GM12878 (cell line): Measurements from ENCODE around the gene MOG. TPM values are rescaled to one million over a fixed set of nuclear protein-coding genes. Genes with fewer than 3 reads are reported as not detected.
A peak's percentile ranks its signal among the peaks of the same experiment; 100 is the strongest.

Experiments
- ATAC-seq: fragments of 200-7000 bp; cut with Tn5 transposase; 3 replicates; pipeline ENCODE4 v1.9.1; 2020; ENCODE audit warnings: mild to moderate bottlenecking, moderate library complexity
- BruUV-seq: library from RNA; stranded (reverse); fragments of 400-500 nt; replicated peaks from 2 replicates; lab custom pipeline; 2021; lab: Mats Ljungman, UMichigan
- CTCF ChIA-PET: fragments of 300-600 bp; sonication (Branson Sonifier 250); formaldehyde crosslinking; extraction: SDS; loops from one replicate; lab custom pipeline; 2021; ENCODE audit warnings: inconsistent platforms; lab: Yijun Ruan, JAX
- POLR2A ChIA-PET: fragments of 350-600 bp; formaldehyde crosslinking; extraction: SDS; loops from one replicate; lab custom pipeline; 2021; ENCODE audit warnings: inconsistent platforms; lab: Charles Lee
- RAD21 ChIA-PET: fragments of 300-600 bp; sonication (Branson Sonifier 250); formaldehyde crosslinking; loops from one replicate; lab custom pipeline; 2023; ENCODE audit warnings: antibody characterized with exemption; ENCODE audit not compliant: unreplicated experiment; lab: Charles Lee
- SMC1A ChIA-PET: fragments of 300-600 bp; sonication (Branson Sonifier 250); formaldehyde crosslinking; loops from one replicate; lab custom pipeline; 2023; ENCODE audit not compliant: unreplicated experiment, uncharacterized antibody; lab: Charles Lee
- DNase-seq: peaks from one replicate; pipeline ENCODE4 v3.0.0-alpha.2; 2011; ENCODE audit warnings: low read depth, low spot score
- FAIRE-seq: peaks from 3 replicates; lab custom pipeline; 2011; peaks lifted over from hg19 to GRCh38; lab: Jason Lieb, UNC
- H2AFZ ChIP-seq: 2 replicates; pipeline ENCODE4 v1.6.0; 2011; ENCODE audit warnings: low read depth, low read length, control low read depth; ENCODE audit not compliant: control insufficient read depth
- H3K27ac ChIP-seq: 2 replicates; pipeline ENCODE4 v1.5.1; 2011; ENCODE audit warnings: control low read depth; ENCODE audit not compliant: control insufficient read depth, insufficient read depth
- H3K27me3 ChIP-seq, 2 experiments: replicated peaks in 1 of 2; 2 replicates each; pipeline versions ENCODE4 v1.6.0 to v1.6.1; 2011; ENCODE audit warnings: low read length in 1 of 2; ENCODE audit not compliant: control insufficient read depth in 2 of 2, insufficient read depth in 2 of 2
- H3K36me3 ChIP-seq, 2 experiments: 2 replicates each; pipeline ENCODE4 v1.5.1; 2011; ENCODE audit warnings: low read length in 1 of 2; ENCODE audit not compliant: control insufficient read depth in 2 of 2, insufficient read depth in 2 of 2
- H3K4me1 ChIP-seq: 2 replicates; pipeline ENCODE4 v1.6.1; 2011; ENCODE audit warnings: mild to moderate bottlenecking, low read length, moderate library complexity, mixed read lengths; ENCODE audit not compliant: control insufficient read depth, insufficient read depth
- H3K4me2 ChIP-seq: 2 replicates; pipeline ENCODE4 v1.6.0; 2011; ENCODE audit warnings: control low read depth; ENCODE audit not compliant: control insufficient read depth, insufficient read depth
- H3K4me3 ChIP-seq: fragments of 200-600 bp; sonication (generic); 2 replicates; pipeline ENCODE4 v1.5.1; 2016
- H3K79me2 ChIP-seq: 2 replicates; pipeline ENCODE4 v1.6.0; 2011; ENCODE audit warnings: low read length; ENCODE audit not compliant: control insufficient read depth, insufficient read depth
- H3K9ac ChIP-seq: 2 replicates; pipeline ENCODE4 v1.8.0; 2011; ENCODE audit warnings: low read length, control low read depth, mixed read lengths; ENCODE audit not compliant: control insufficient read depth, insufficient read depth
- H3K9me3 ChIP-seq: replicated peaks from 3 replicates; pipeline ENCODE4 v1.5.1; 2011; ENCODE audit warnings: mild to moderate bottlenecking, low read length; ENCODE audit not compliant: control insufficient read depth, insufficient read depth
- H4K20me1 ChIP-seq: 2 replicates; pipeline ENCODE4 v1.6.0; 2011; ENCODE audit not compliant: control insufficient read depth, insufficient read depth
- BHLHE40 ChIP-seq, 2 experiments: fragments of 450-650 bp in 1 of 2; IDR thresholded peaks; 2 replicates each; pipeline ENCODE4 v1.6.1; 2011 to 2017; ENCODE audit warnings: low read depth in 2 of 2, borderline replicate concordance in 1 of 2, improper control_type of control experiment in 1 of 2, low read length in 1 of 2, mild to moderate bottlenecking in 1 of 2
- CEBPB ChIP-seq, 2 experiments: fragments of 150-350 bp in 1 of 2; IDR thresholded peaks; 2 replicates each; pipeline ENCODE4 v1.6.1; 2012 to 2014; ENCODE audit warnings: low read depth in 2 of 2, low read length in 2 of 2, borderline replicate concordance in 1 of 2, inconsistent platforms in 1 of 2
- EGR1 ChIP-seq, 2 experiments: IDR thresholded peaks; 1 replicate in 1 of 2; 2 replicates in 1 of 2; pipeline ENCODE4 v1.6.1; 2011 to 2012; ENCODE audit warnings: low read depth in 2 of 2, low read length in 2 of 2, borderline replicate concordance in 1 of 2, mild to moderate bottlenecking in 1 of 2, moderate library complexity in 1 of 2
- HCFC1 ChIP-seq: fragments of 150-350 bp; IDR thresholded peaks from 2 replicates; pipeline ENCODE4 v1.6.1; 2014; ENCODE audit warnings: low read length
- HDGF ChIP-seq: fragments of 450-650 bp; IDR thresholded peaks from 2 replicates; pipeline ENCODE4 v1.6.1; 2016; ENCODE audit warnings: antibody characterized with exemption
- POLR2AphosphoS5 ChIP-seq: IDR thresholded peaks from 2 replicates; pipeline ENCODE4 v1.6.1; 2011; ENCODE audit warnings: mild to moderate bottlenecking, low read length, inconsistent platforms
- RAD21 ChIP-seq: IDR thresholded peaks from 2 replicates; pipeline ENCODE4 v1.6.1; 2011; ENCODE audit warnings: mild to moderate bottlenecking, low read depth, low read length, moderate library complexity; ENCODE audit not compliant: insufficient read depth
- RFX5 ChIP-seq: IDR thresholded peaks from 2 replicates; pipeline ENCODE4 v1.6.1; 2011; ENCODE audit warnings: low read depth, low read length, improper control_type of control experiment
- RUNX3 ChIP-seq: IDR thresholded peaks from 2 replicates; pipeline ENCODE4 v1.6.1; 2012; ENCODE audit warnings: low read length, inconsistent platforms
- SIX5 ChIP-seq: IDR thresholded peaks from 2 replicates; pipeline ENCODE4 v1.6.1; 2011; ENCODE audit warnings: mild to moderate bottlenecking, low read depth, low read length, moderate library complexity; ENCODE audit not compliant: severe bottlenecking
- SP1 ChIP-seq: IDR thresholded peaks from one replicate; pipeline ENCODE4 v1.6.1; 2011; ENCODE audit warnings: low read depth, low read length
- YY1 ChIP-seq: IDR thresholded peaks from 2 replicates; pipeline ENCODE4 v1.6.1; 2011; ENCODE audit warnings: low read depth, mild to moderate bottlenecking, low read length
- WGBS: methylation state at CpG from one replicate; pipeline ENCODE4 v1.1.6; 2016; ENCODE audit warnings: low lambda C conversion rate; ENCODE audit not compliant: insufficient replicate concordance, insufficient coverage; ENCODE audit errors: missing lambda C conversion rate; 5-methylcytosine and 5-hydroxymethylcytosine counted together
- in situ Hi-C: fragments of 300-500 bp; cut with MboI; formaldehyde crosslinking; loops from 9 replicates; pipeline ENCODE4 v1.14.3; 2018; ENCODE audit warnings: mixed read lengths
- intact Hi-C: fragments of 100-400 bp; cut with micrococcal nuclease; formaldehyde crosslinking; loops from one replicate; pipeline ENCODE4 v1.14.2; 2022; ENCODE audit not compliant: unreplicated experiment
- polyA plus RNA-seq, 11 experiments: library from polyadenylated mRNA; depleted of rRNA in 4 of 11; unstranded in 6 of 11; stranded (reverse) in 5 of 11; fragments of >200 nt; fragmentation: Nextera tagmentation in 4 of 11; fragmentation: Illumina TruSeq in 1 of 11; extraction: Ambion mirVana in 4 of 11; extraction: Trizol in 1 of 11; gene quantifications; 1 replicate in 1 of 11; 2 replicates in 10 of 11; pipeline versions ENCODE4 v1.2.1 to v1.2.3, GENCODE V29; 2011 to 2016; ENCODE audit warnings: inconsistent platforms in 2 of 11, missing spikeins in 2 of 11, low read depth in 1 of 11
- total RNA-seq, 4 experiments: library from RNA; depleted of rRNA in 3 of 4; stranded (reverse); fragments of >200 nt in 3 of 4; fragmentation: Illumina TruSeq in 1 of 4; extraction: Trizol in 1 of 4; gene quantifications; 2 replicates each; pipeline versions ENCODE4 v1.2.1 to v1.2.3, GENCODE V29; 2013 to 2021
- TF ChIP-seq, protein P1 (sequence below): IDR thresholded peaks from 2 replicates; pipeline ENCODE4 v1.6.1; 2012; ENCODE audit warnings: low read depth, low read length, improper control_type of control experiment
- TF ChIP-seq, protein P2 (sequence below): fragments of 450-650 bp; IDR thresholded peaks from 2 replicates; pipeline ENCODE4 v1.6.1; 2016; ENCODE audit warnings: mild to moderate bottlenecking
- TF ChIP-seq, protein P3 (sequence below): fragments of 450-650 bp; IDR thresholded peaks from 2 replicates; pipeline ENCODE4 v1.6.1; 2017; ENCODE audit warnings: antibody characterized with exemption, mild to moderate bottlenecking, moderate library complexity

MOG gene
- total and polyA plus RNA-seq, 10 of the 15 experiments (the other 5 are each of a cell fraction or from before 2014, with no cell fraction given), result not detected

DNA sequence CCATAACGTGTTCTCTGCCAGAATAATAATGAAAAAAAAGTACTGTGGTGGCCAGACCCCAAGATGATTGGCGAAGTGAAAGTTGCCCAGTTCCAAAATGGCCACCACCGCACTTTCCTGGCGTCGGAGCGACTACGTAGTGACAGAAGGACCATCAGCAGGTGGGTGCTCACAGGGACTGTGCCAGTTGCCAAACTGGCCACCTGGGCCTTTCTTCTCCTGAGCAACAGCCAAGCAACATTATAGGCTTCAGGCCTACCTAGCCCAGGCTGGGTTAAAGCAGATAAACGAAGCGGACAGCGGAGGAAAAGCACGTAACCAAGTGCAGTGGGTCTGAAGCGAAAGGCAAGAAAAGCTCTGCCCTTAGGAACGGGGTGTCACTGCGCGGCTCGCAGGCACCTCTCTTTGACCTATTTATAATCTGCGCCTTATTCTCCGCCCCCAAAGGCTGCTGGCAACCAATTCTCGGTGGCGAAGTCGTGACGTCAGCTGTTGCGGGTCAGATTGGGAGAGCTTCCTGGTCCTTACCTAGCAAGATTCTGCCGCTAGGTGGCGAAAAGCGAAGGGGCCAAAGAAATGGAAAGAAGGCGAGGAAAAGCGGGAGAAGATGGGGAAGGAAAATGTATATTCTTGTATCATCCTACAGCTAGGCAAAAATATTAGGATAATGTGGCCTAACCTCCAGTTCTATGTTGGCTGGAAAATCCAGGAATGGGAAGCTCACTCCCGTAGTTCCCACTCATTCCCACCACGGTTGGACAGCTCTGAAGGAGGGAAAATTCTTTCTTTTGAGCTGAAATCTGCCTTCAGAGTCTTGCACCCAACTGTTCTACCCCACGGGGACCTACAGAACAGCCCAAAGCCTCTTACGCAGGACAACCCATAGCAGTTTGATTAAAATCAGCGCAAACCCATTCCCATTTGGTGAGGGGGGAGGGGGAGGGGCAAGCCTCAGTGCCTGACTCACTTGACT lies 6.9 kb upstream of the MOG start:
- FAIRE-seq (peak; percentile 96), DNase-seq (peak; percentile 89), ATAC-seq (peak; percentile 97)
- POLR2A ChIA-PET, result interaction anchor here (0.5 to 1.8 kb wide), 8 partner anchors 8 to 561 kb away, joined by 3 to 9 read pairs (median 4); partner anchors contain the start of gene GABBR1
- RAD21 ChIA-PET, result interaction anchor here (0.9 to 2.2 kb wide), 7 partner anchors 8 to 316 kb away, joined by 3 to 7 read pairs (median 6); no protein-coding TSS in a partner anchor
- H2AFZ ChIP-seq, result peak overlapping the region; percentile 97
- intact Hi-C loops (loop anchor here (2.0 to 10.0 kb wide), 3 partner anchors 47 to 185 kb away; no protein-coding TSS in a partner anchor), in situ Hi-C loops (no loop called here)
- H3K27me3 ChIP-seq, result no peaks in the 10 kb centered on the region
- H3K36me3 ChIP-seq, result no peaks in the 10 kb centered on the region
- no peaks in the 10 kb centered on the region for H3K9me3 ChIP-seq
- 5% methylated on average over 32 of the region's 33 CpGs for WGBS
- H3K9ac ChIP-seq, result peak overlapping the region; percentile 66
- CTCF ChIA-PET, result interaction anchor here (0.6 to 9.9 kb wide), 58 partner anchors 9 to 814 kb away, joined by 3 to 113 read pairs (median 5); partner anchors contain the start of genes GABBR1, POLR1H and UBD
- peak overlapping the region; percentile 75 for H3K27ac ChIP-seq
- SMC1A ChIA-PET, result interaction anchor here (0.5 to 1.8 kb wide), 20 partner anchors 9 to 410 kb away, joined by 3 to 9 read pairs (median 4); no protein-coding TSS in a partner anchor
- H3K4me2 ChIP-seq, result peak overlapping the region; percentile 78
- no peaks in the 10 kb centered on the region for H3K79me2 ChIP-seq
- no peaks in the 10 kb centered on the region for H4K20me1 ChIP-seq
- TSS peak; percentile 99 for BruUV-seq
- no peaks in the 10 kb centered on the region for H3K4me1 ChIP-seq
- H3K4me3 ChIP-seq, result peak overlapping the region; percentile 74
- TF ChIP-seq POLR2AphosphoS5 (peak; percentile 90), RAD21 (0 out of 2 replicates have a peak, but pooled peaks have one; percentile 19), EGR1 (IDR thresholded peaks at IDR 0.05; ENCODE audit: borderline replicate concordance in 1 of 2, low read depth in 2 of 2, low read length in 2 of 2) (no peak), BHLHE40 (IDR thresholded peaks at IDR 0.05; ENCODE audit: borderline replicate concordance in 1 of 2, low read depth in 2 of 2, low read length in 1 of 2) (peak; percentile 62 to 77), SIX5 (peak; percentile 36), RUNX3 (peak; percentile 49), RFX5 (peak; percentile 100), HCFC1 (peak; percentile 58), HDGF (no peak; the same call in none of the 2 replicates), CEBPB (IDR thresholded peaks at IDR 0.05; ENCODE audit: borderline replicate concordance in 1 of 2, low read depth in 2 of 2, low read length in 2 of 2) (peak in 1 of 2 experiments; percentile 91; a peak in 1 of 4 replicates), SP1 (peak; percentile 42), YY1 (peak; percentile 98)
- TF ChIP-seq, protein P1, sequence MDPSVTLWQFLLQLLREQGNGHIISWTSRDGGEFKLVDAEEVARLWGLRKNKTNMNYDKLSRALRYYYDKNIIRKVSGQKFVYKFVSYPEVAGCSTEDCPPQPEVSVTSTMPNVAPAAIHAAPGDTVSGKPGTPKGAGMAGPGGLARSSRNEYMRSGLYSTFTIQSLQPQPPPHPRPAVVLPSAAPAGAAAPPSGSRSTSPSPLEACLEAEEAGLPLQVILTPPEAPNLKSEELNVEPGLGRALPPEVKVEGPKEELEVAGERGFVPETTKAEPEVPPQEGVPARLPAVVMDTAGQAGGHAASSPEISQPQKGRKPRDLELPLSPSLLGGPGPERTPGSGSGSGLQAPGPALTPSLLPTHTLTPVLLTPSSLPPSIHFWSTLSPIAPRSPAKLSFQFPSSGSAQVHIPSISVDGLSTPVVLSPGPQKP, result 0 out of 2 replicates have a peak, but pooled peaks have one; percentile 22
- TF ChIP-seq, protein P2, sequence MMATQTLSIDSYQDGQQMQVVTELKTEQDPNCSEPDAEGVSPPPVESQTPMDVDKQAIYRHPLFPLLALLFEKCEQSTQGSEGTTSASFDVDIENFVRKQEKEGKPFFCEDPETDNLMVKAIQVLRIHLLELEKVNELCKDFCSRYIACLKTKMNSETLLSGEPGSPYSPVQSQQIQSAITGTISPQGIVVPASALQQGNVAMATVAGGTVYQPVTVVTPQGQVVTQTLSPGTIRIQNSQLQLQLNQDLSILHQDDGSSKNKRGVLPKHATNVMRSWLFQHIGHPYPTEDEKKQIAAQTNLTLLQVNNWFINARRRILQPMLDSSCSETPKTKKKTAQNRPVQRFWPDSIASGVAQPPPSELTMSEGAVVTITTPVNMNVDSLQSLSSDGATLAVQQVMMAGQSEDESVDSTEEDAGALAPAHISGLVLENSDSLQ, result peak; percentile 58; the same call in 1 of the 2 replicates
- TF ChIP-seq, protein P3, sequence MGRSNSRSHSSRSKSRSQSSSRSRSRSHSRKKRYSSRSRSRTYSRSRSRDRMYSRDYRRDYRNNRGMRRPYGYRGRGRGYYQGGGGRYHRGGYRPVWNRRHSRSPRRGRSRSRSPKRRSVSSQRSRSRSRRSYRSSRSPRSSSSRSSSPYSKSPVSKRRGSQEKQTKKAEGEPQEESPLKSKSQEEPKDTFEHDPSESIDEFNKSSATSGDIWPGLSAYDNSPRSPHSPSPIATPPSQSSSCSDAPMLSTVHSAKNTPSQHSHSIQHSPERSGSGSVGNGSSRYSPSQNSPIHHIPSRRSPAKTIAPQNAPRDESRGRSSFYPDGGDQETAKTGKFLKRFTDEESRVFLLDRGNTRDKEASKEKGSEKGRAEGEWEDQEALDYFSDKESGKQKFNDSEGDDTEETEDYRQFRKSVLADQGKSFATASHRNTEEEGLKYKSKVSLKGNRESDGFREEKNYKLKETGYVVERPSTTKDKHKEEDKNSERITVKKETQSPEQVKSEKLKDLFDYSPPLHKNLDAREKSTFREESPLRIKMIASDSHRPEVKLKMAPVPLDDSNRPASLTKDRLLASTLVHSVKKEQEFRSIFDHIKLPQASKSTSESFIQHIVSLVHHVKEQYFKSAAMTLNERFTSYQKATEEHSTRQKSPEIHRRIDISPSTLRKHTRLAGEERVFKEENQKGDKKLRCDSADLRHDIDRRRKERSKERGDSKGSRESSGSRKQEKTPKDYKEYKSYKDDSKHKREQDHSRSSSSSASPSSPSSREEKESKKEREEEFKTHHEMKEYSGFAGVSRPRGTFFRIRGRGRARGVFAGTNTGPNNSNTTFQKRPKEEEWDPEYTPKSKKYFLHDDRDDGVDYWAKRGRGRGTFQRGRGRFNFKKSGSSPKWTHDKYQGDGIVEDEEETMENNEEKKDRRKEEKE, result no peak
